Fibroblast of mammary gland (primary cell): ENCODE data around the gene PTPRN2.

Source experiments
- DNase-seq: peaks from one replicate; pipeline ENCODE4 v3.0.0-alpha.2; 2010; ENCODE audit warnings: low read depth
- H3K4me3 ChIP-seq: 2 replicates; pipeline ENCODE4 v1.5.1; 2011; ENCODE audit warnings: low read depth, mild to moderate bottlenecking, low read length, moderate library complexity; ENCODE audit not compliant: control insufficient read depth
- TF ChIP-seq, protein P1 (sequence below): conservative IDR thresholded peaks from 2 replicates; pipeline ENCODE4 v1.5.1; 2011; ENCODE audit warnings: low read depth, low read length, inconsistent platforms; ENCODE audit not compliant: control insufficient read depth, insufficient read depth

The PTPRN2 gene

GRCh38 chr7:158549176-158549615, 38.4 kb downstream of the PTPRN2 start:
- no peak overlapping the region for H3K4me3 ChIP-seq
- DNase-seq: no peak
- TF ChIP-seq, protein P1, sequence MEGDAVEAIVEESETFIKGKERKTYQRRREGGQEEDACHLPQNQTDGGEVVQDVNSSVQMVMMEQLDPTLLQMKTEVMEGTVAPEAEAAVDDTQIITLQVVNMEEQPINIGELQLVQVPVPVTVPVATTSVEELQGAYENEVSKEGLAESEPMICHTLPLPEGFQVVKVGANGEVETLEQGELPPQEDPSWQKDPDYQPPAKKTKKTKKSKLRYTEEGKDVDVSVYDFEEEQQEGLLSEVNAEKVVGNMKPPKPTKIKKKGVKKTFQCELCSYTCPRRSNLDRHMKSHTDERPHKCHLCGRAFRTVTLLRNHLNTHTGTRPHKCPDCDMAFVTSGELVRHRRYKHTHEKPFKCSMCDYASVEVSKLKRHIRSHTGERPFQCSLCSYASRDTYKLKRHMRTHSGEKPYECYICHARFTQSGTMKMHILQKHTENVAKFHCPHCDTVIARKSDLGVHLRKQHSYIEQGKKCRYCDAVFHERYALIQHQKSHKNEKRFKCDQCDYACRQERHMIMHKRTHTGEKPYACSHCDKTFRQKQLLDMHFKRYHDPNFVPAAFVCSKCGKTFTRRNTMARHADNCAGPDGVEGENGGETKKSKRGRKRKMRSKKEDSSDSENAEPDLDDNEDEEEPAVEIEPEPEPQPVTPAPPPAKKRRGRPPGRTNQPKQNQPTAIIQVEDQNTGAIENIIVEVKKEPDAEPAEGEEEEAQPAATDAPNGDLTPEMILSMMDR: no peak

GRCh38 chr7:158548726-158549125, 38.9 kb downstream of the PTPRN2 start:
- no peak for DNase-seq
- no peak overlapping the region for H3K4me3 ChIP-seq
- TF ChIP-seq, protein P1: no peak

DNA sequence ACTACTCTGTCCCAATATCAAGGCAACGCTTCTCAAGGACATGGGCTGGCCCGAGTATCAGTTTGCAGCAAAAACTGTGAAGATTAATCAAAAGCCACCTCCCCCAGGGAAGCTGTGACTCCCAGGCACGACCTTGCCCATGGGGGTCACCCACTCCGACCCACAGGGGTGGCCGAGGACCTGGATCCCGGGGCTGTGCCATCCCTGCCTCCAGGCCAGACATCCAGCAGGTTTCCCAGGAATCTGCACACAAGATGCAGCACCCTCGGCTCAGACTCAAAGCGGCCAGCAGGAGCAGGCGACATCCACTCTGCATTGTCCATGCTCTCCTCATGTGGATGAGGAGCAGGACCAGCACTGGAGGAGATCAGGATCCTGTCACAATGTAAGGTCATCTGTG, 39.8 kb downstream of the PTPRN2 start:
- TF ChIP-seq, protein P1: no peak
- no peak for DNase-seq

DNA sequence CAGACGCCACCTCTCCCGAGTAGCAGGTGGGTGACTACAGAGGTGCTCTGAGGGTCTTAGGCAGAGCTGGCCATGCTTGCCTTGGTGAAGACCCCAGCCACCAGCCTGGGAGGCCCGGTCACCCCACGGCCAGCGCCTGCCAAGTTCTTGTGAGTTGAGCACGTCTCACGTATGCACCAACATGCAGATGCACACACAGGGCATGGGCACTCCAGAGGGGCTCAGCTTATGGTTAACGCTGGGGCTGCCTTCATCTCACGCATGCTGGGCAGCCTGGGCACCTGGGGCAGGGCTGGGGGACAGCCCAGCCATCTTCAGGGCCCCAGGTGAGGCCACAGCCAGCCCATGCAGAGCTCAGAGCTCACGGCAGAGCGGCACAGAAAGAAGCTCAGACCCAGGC, 41.0 kb downstream of the PTPRN2 start:
- TF ChIP-seq, protein P1: no peak
- H3K4me3 ChIP-seq: no peak overlapping the region
- no peak for DNase-seq

More for the DNA sequence above, 39.8 kb downstream of the PTPRN2 start:
- no peak overlapping the region for H3K4me3 ChIP-seq

DNA sequence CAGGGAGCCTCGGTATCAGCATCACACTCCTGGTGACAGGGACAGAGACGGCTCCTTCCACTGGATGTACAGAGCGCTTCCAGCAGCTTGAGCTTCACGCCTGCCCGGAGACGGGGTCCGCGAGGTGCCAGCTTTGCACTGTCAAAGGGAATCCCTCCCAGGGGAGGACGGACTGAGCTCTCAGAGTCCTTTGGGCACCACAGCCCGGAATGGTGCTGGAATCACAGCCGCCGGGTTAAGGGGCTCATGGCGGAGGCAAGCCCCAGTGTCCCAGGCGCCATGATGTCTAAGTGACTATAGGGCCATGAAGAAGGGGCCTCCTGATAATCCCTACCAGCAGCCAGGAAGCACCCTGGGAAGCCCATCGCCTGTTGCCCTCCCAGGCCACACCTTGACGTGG, 41.4 kb downstream of the PTPRN2 start:
- no peak overlapping the region for H3K4me3 ChIP-seq
- DNase-seq: no peak
- TF ChIP-seq, protein P1: no peak

DNA sequence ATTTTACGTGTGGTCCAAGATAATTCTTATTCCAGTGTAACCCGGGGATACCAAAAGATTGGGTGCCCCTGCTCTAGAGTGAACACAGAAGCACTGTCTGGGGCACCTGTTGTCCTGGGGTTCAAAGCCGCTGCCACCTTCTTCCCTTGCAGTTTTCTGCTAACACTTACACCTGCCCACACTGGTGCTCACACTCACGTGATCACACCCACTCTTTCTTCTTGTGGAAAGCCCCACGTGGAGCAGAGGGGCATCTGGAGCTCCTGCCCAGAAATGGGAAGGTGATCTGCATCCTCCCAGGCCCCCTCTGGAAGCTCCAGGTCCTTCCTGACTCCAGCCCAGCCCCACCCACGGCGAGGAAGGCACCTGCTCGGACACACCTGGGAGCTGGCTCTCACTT, 42.9 kb downstream of the PTPRN2 start:
- DNase-seq: no peak
- H3K4me3 ChIP-seq: no peak overlapping the region
- TF ChIP-seq, protein P1: no peak

- TF ChIP-seq, protein P1: no peak
- no peak for DNase-seq
- no peak overlapping the region for H3K4me3 ChIP-seq
These were observed 43.8 kb downstream of the PTPRN2 start for GRCh38 chr7:158543840-158544239.
